T-helper 22 cell (primary cell): ENCODE measurements around the gene RXFP1.

ENCODE experiments used
- DNase-seq: peaks from one replicate; pipeline ENCODE4 v3.0.0-alpha.2; 2020; ENCODE audit warnings: low read depth

RXFP1 gene

GRCh38 chr4:158521484-158522088, at the start of gene RXFP1:
RXFP1 (plus strand) TSS chr4:158521882; CDS start chr4:158521977, 95 bp downstream.
- DNase-seq: no peak

DNA sequence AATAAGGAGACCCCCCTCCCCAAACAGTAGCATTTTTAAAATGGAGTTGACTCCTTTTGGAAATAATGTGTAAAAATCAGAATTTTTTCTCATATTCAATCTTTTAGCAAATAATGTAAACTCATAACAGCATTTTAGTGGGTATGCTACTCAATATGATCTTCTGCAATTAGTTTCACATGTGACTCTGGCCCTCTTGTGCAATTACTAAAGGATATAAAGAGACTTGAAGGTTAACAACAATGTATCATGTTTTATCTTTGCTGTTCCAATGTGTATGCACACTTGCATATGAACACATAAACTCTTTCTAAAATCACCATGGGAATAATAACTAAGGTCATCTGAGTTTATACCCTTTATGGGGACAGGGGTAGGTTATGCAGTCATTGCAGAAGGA, 39.9 kb upstream of the RXFP1 start:
- DNase-seq: no peak

- no peak for DNase-seq
These were observed 37.4 kb upstream of the RXFP1 start for GRCh38 chr4:158484173-158484885.

GRCh38 chr4:158490629-158491028, 31.1 kb upstream of the RXFP1 start:
- no peak for DNase-seq

- no peak for DNase-seq
These were observed 29.3 kb upstream of the RXFP1 start for GRCh38 chr4:158492391-158492790.

DNA sequence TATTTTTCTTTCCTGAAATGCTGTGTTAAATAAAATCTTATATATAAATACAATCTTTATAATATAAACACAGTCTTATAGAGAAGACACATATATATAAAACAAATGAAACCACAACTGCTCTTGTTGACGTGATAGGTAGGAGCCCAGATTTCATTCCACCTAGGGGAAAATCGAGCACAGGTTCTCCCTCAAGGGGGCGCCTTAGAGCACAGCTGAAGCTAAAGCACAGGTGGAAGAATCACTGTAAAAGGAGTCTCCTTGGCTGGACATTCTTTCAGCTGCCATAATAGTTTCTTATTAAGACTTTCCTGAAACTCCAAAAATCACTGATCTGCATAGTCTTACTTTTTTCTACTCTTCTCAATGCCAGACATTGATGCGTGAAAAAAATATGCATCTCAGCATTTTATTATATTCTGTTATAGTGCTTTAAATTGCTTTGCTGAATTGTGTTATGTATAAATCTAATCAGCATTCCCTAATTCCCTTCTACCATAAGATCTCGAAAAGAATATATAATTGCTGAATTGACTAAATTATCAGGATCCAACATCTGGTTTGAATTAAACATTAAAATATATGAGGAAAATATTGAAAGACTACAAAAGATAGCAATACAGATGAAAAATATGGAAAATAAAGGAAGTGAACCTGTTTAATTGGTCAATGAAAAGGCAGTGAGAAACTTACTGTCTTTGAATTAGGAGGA, 25.5 kb upstream of the RXFP1 start:
- DNase-seq: no peak

DNA sequence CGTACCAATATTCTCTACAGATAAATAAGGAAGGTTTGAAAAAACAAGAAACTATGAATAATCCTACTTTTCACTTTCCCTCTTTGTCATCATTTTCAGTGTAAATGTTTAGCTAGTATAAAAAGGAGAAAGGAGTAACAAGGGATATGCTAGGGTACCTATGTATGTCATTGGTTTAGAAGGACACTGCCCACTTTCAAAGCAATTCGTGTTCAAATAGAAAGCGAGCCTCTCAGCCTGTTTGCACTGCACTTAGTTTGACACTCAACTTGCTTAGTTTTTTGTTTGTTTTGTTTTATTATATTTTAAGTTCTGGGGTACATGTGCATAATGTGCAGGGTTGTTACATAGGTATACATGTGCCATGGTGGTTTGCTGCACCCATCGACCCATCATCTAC, 21.6 kb upstream of the RXFP1 start:
- DNase-seq: no peak

GRCh38 chr4:158513256-158513655, 8.4 kb upstream of the RXFP1 start:
- DNase-seq: no peak

DNA sequence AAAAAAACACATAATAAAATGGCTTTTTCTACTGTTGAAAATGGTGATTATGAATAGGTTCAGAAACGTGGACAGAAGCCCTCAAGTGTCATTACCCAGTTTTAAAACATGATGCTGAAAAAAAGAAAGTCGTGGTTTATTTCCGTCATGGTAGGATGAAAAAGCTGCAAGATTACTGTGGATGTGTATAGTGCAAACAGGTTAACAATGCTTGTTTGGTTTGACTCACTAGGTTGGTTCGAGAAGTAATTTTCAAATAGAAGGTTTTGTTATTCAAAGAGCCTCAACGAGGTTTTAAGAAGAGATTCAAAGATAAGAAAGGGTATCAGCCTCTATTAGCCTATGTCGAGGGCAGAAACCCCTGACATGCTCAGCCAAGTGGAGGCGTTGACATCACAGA, 2.5 kb upstream of the RXFP1 start:
- DNase-seq: no peak

- no peak for DNase-seq
These were observed 2.4 kb downstream of the RXFP1 start for GRCh38 chr4:158523990-158524535.

- no peak for DNase-seq
These were observed 5.8 kb downstream of the RXFP1 start for GRCh38 chr4:158527516-158527915.

DNA sequence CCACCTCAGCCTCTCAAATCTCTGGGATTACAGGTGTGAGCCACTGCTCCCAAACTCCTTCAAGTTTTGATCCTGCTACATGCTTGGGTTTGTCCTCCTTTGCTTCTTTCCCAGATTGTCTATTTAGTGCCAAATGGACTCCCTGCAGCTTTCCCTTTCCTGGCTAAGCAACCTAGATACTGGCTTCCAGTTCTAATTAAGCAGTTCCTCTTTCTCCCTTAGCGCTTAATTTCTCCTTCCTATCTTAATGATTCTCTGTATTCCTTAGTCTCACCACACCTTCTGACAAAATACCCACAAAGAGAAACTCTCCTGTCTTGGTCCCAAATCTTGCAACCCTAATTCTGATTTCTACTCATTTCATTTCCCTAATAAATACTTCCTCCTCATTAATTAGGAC, 7.8 kb downstream of the RXFP1 start:
- no peak for DNase-seq

DNA sequence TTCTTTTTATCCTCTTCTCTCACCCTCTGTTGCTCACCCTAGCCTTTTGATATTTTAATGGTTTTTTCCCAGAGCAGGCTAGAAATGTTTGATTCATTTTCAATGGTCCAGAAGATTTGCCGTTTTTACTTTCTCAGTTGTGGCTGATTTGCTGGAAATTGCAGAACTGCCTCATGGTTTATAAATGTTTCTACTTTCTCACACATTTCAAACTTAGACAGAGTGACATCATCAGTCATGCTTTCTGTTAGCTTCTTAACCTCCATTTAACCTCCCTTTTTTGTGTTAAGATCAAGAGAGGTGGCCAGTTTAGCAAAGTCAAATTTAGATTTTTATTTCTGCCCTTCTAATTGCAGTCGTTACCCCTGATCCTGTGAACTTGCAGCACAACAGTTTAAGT, 8.7 kb downstream of the RXFP1 start:
- DNase-seq: no peak

DNA sequence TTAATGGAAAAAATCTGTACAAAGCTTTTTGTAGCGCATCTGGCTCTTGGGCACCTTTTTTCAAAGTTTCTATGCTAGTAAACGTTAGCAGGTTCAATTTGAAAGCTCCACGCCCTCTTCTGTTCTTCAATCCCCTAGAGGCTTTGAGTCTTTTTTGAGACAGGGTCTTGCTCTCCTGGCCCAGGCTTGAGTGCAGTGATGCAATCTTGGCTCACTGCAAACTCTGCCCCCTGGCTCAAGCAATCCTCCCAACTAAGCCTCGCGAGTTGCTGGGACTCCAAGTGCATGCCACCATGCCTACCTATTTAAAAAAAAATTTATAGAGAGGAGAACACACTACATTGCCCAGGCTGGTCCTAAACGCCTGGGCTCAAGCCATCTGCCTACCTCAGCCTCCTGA, 9.2 kb downstream of the RXFP1 start:
- no peak for DNase-seq

DNA sequence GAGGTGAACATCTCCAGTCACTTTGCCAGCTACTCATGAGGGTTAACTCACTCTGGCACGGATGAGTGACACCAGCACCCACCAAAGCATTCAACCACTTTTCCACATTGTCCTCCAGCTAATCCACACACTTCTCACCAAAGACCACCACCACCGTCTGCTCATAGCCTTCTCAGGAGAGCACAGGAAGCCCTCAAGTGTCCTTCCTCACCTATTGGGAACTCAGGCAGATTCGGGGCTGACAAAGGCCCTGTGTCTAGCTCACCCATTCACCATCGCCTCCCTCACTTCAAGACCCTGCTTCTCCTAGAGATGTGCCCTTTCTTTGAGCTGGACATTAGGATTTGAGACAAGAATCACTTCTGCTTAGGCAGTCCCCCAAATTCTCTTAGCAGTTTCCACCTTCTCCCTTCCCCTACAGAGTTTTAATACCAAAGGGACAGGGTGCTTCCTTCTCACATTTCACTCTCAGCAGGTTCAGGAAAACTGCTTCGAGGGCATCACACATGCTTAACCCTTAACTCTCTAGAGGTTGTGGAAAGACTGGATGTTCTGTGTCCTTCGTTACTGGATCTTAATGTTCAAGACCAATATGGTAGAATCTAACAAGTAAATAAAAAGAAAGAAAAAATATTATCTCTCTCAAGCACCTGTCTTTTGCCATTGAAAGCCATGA, 11.0 kb downstream of the RXFP1 start:
- no peak for DNase-seq

- no peak for DNase-seq
These were observed 13.0 kb downstream of the RXFP1 start for GRCh38 chr4:158534727-158535126.

- DNase-seq: no peak
These were observed 13.5 kb downstream of the RXFP1 start for GRCh38 chr4:158535130-158535614.

DNA sequence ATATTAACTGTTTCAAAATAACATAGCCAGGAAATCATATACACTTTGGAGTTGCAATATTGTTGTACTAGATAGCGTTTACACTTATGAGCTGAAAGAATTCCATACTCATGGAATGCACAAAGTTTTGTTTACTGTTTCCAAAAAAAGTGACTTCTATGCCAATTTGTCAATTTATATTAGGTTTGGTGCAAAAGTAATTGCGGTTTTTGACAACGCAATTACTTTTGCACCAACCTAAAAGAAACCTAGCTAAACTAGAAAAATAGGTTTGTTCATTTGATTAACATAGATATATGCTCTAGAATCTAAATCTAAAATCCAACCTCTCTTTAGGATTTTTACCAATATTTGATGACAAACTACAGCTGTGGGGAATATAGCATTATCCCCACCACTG, 15.2 kb downstream of the RXFP1 start:
- DNase-seq: no peak

DNA sequence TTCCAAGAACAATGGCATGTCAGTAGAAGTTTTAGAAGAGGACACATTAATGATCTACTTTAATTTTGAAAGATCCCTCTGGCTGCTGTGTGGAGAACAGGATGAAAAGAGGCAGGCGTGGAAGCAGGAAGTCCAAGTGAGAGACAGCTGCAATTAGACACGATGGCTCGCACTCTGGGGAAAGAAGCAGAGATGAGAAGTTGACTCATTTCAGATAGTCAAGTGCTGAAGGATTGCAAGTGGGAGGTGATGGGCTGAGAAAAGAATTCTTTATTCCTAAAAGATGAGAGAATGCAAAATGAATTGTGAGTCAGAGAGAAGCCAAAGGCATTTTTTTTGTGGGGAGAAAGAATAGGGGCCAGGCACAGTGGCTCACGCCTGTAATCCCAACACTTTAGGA, 16.5 kb downstream of the RXFP1 start:
- no peak for DNase-seq

DNA sequence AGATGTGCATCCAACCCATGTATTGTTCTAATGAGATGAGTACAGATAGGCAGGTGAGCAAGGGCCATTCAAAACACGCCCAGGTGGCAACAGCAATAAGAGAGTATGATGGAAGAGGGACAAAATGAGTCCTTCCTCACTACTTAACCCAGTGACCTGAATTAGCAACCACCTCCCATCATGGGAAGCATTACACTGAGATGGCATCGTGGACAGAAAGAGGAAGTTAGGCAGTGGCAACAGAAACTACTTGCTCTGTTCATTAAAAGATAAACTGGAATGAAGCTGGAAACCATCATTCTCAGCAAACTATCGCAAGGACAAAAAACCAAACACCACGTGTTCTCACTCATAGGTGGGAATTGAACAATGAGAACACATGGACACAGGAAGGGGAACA, 17.2 kb downstream of the RXFP1 start:
- DNase-seq: no peak

DNA sequence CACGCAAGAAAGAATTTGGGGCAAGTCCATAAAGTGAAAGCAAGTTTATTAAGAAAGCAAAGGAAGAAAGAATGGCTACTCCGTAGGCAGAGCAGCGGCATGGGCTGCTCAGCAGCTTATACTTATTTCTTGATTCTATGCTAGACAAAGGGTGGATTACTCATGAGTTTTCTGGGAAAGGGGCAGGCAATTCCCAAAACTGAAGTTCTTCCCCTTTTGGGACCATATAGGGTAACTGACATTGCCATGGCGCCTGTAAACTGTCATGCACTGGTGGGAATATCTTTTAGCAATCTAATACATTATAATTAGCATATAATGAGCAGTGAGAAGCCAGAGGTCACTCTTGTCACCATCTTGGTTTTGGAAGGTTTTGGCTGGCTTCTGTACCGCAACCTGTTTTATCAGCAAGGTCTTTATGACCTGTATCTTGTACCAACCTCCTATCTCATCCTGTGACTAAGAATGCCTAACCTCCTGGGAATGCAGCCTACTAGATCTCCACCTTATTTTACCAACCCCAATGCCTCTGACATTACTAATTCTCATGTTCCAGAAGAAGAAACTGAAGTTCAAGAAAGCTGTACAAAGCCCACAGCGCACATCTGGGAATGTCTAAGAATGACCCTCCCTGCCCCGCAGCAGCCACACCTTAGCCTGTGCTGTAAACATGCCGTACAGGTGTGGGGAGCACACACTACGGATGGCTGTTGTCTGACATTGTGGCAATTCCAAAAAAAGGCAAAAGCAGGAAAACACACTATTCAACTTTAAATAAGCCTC, 18.6 kb downstream of the RXFP1 start:
- no peak for DNase-seq

GRCh38 chr4:158541506-158541905, 19.8 kb downstream of the RXFP1 start:
- DNase-seq: no peak
